Liver (tissue), 9 donors: ENCODE data around the gene RTCB. TPM values are rescaled to one million over a fixed set of nuclear protein-coding genes. Genes with fewer than 3 reads are reported as not detected.

Experiments used
- DNase-seq: peaks from one replicate; pipeline ENCODE4 v3.0.0-alpha.2; 2017; ENCODE audit warnings: low spot score
- H3K27ac ChIP-seq, 2 donors: one replicate each; pipeline ENCODE4 v1.7.0; 2013; ENCODE audit warnings: inconsistent platforms in 2 of 2, low read length in 2 of 2, control low read depth in 1 of 2, low read depth in 1 of 2, mild to moderate bottlenecking in 1 of 2
- H3K27me3 ChIP-seq, 4 donors: one replicate each; pipeline versions ENCODE4 v1.6.1 to v1.7.0; 2013; ENCODE audit warnings: low read length in 3 of 4, inconsistent platforms in 1 of 4, mild to moderate bottlenecking in 1 of 4, moderate library complexity in 1 of 4; ENCODE audit not compliant: control insufficient read depth in 4 of 4, insufficient read depth in 4 of 4
- H3K36me3 ChIP-seq, 4 donors: one replicate each; pipeline versions ENCODE4 v1.6.1 to v1.7.0; 2013; ENCODE audit warnings: low read length in 3 of 4, mild to moderate bottlenecking in 3 of 4, low read depth in 1 of 4, moderate library complexity in 1 of 4; ENCODE audit not compliant: control insufficient read depth in 4 of 4, insufficient read depth in 3 of 4
- H3K4me1 ChIP-seq, 4 donors: one replicate each; pipeline versions ENCODE4 v1.6.1 to v1.7.0; 2013; ENCODE audit warnings: low read length in 3 of 4, mild to moderate bottlenecking in 3 of 4, moderate library complexity in 1 of 4; ENCODE audit not compliant: control insufficient read depth in 4 of 4, insufficient read depth in 4 of 4
- H3K4me3 ChIP-seq, 3 donors: one replicate each; pipeline versions ENCODE4 v1.6.1 to v1.7.0; 2013; ENCODE audit warnings: low read length in 3 of 3, control low read depth in 1 of 3, low read depth in 1 of 3, mild to moderate bottlenecking in 1 of 3
- H3K9ac ChIP-seq, 2 donors: one replicate each; pipeline ENCODE4 v1.7.0; 2013; ENCODE audit warnings: low read length in 2 of 2, mild to moderate bottlenecking in 2 of 2, moderate library complexity in 2 of 2, control low read depth in 1 of 2, low read depth in 1 of 2
- H3K9me3 ChIP-seq, 4 donors: one replicate each; pipeline versions ENCODE4 v1.6.1 to v1.7.0; 2013; ENCODE audit warnings: low read length in 3 of 4; ENCODE audit not compliant: control insufficient read depth in 4 of 4
- EGR1 ChIP-seq, 2 donors: IDR thresholded peaks; 2 replicates each; pipeline ENCODE4 v1.6.1; 2016 to 2018; ENCODE audit warnings: antibody characterized with exemption in 2 of 2, low read depth in 2 of 2
- FOXA1 ChIP-seq: IDR thresholded peaks from 2 replicates; pipeline ENCODE4 v1.6.1; 2016; ENCODE audit warnings: antibody characterized with exemption
- FOXA2 ChIP-seq: IDR thresholded peaks from 2 replicates; pipeline ENCODE4 v1.6.1; 2016; ENCODE audit warnings: antibody characterized with exemption
- GABPA ChIP-seq, 2 donors: IDR thresholded peaks in 1 of 2; conservative IDR thresholded peaks in 1 of 2; 2 replicates each; pipeline ENCODE4 v1.6.1; 2016; ENCODE audit warnings: antibody characterized with exemption in 2 of 2, mild to moderate bottlenecking in 1 of 2, moderate library complexity in 1 of 2
- HNF4A ChIP-seq, 2 donors: conservative IDR thresholded peaks; 2 replicates each; pipeline ENCODE4 v1.6.1; 2016; ENCODE audit warnings: antibody characterized with exemption in 2 of 2, mild to moderate bottlenecking in 2 of 2
- HNF4G ChIP-seq: IDR thresholded peaks from 2 replicates; pipeline ENCODE4 v1.6.1; 2016; ENCODE audit warnings: antibody characterized with exemption
- JUND ChIP-seq, 2 donors: IDR thresholded peaks; 2 replicates each; pipeline ENCODE4 v1.6.1; 2016; ENCODE audit warnings: antibody characterized with exemption in 2 of 2
- NR2F2 ChIP-seq: IDR thresholded peaks from 2 replicates; pipeline ENCODE4 v1.6.1; 2016; ENCODE audit warnings: antibody characterized with exemption
- RAD21 ChIP-seq, 2 donors: IDR thresholded peaks; 2 replicates each; pipeline ENCODE4 v1.6.1; 2016; ENCODE audit warnings: antibody characterized with exemption in 2 of 2, mild to moderate bottlenecking in 2 of 2
- REST ChIP-seq: IDR thresholded peaks from 2 replicates; pipeline ENCODE4 v1.6.1; 2016; ENCODE audit warnings: antibody characterized with exemption, mild to moderate bottlenecking
- RXRA ChIP-seq, 2 donors: IDR thresholded peaks; 2 replicates each; pipeline ENCODE4 v1.6.1; 2017 to 2018; ENCODE audit warnings: antibody characterized with exemption in 2 of 2, mild to moderate bottlenecking in 1 of 2
- SP1 ChIP-seq: IDR thresholded peaks from 2 replicates; pipeline ENCODE4 v1.6.1; 2018; ENCODE audit warnings: antibody characterized with exemption, mild to moderate bottlenecking
- TAF1 ChIP-seq: conservative IDR thresholded peaks from 2 replicates; pipeline ENCODE4 v1.6.1; 2016; ENCODE audit warnings: antibody characterized with exemption, mild to moderate bottlenecking
- YY1 ChIP-seq: IDR thresholded peaks from 2 replicates; pipeline ENCODE4 v1.6.1; 2016; ENCODE audit warnings: antibody characterized with exemption, mild to moderate bottlenecking
- ZBTB33 ChIP-seq: IDR thresholded peaks from 2 replicates; pipeline ENCODE4 v1.6.1; 2016; ENCODE audit warnings: antibody characterized with exemption
- WGBS: extraction: QIAGEN DNeasy Blood & Tissue Kit; methylation state at CpG from one replicate; pipeline ENCODE4 v1.1.7; 2013; 5-methylcytosine and 5-hydroxymethylcytosine counted together
- polyA plus RNA-seq, 2 donors: library from polyadenylated mRNA; stranded (reverse) in 1 of 2; unstranded in 1 of 2; fragments of 200-250 nt in 1 of 2; fragments of >200 nt in 1 of 2; fragmentation: Nextera tagmentation in 1 of 2; extraction: Ambion mirVana in 1 of 2; gene quantifications; one replicate each; pipeline versions ENCODE4 v1.2.1 to v1.2.3, GENCODE V29; 2013 to 2015
- total RNA-seq, 2 donors: library from RNA; depleted of rRNA; stranded (reverse); fragments of >200 nt; gene quantifications; one replicate each; pipeline ENCODE4 v1.2.3, GENCODE V29; 2014
- TF ChIP-seq, protein P1 (sequence below): fragments of 150-350 bp; IDR thresholded peaks from 2 replicates; pipeline ENCODE4 v1.5.1; 2017; ENCODE audit warnings: improper control_type of control experiment, low read depth, low read length; ENCODE audit not compliant: missing input control
- TF ChIP-seq, protein P2 (sequence below): IDR thresholded peaks from 2 replicates; pipeline ENCODE4 v1.6.1; 2016; ENCODE audit warnings: antibody characterized with exemption
- TF ChIP-seq, protein P3 (sequence below): IDR thresholded peaks from 2 replicates; pipeline ENCODE4 v1.6.1; 2016; ENCODE audit warnings: antibody characterized with exemption
- donor health status: healthy.
- donor health status: healthy.
- donor health status: healthy.
- donor health status: healthy.
- donor health status: healthy.

The RTCB gene
- total RNA-seq (10 to 100 TPM; 41.6 to 76.7 TPM), polyA plus RNA-seq (10 to 100 TPM; 36.7 to 51.0 TPM)

DNA sequence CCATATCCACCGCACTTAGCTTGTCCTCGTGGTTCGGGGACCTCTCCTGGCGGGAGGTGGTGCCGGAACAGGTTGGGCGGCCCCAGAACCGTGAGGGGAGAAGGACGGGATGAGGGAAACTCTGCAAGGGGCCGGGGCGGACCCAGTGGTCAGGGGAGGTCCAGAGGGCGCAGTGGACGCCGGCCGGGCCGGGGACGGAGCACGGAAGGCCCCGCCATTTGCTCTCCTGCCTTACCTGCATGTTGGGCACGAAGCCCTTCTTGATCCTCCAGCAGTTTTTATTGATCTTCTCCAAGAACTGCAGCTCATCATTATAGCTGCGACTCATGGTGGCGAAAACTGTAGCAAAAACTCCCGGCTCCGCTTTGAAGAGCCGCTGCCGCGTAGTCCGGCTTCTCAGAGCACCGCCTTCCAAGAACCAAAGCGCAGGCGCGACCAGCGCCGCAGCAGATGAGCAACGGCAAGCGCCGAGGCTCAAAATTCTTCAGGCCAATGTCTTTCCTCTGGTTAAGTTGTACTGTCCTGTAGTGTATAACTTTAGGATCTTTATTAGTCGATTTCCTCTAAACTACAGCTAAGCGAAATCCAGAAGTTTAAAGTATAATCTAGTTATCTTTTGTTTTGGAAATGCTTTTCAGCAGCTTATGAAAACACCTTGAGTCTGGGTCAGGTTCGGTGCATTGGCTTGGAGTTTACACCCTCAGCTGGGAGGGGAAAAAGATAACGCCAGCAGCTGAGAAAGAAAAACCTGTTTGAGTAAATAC is at the start of gene RTCB:
Gene RTCB (minus strand): TSS at position 419 of the 764 bp plus-strand sequence. CDS start 91 bp downstream, at position 328.
- WGBS: 1% methylated on average over 40 of the region's 40 CpGs
- Histone ChIP-seq H3K4me1 (peaks cover 6 to 39% (median 20%) of the 10 kb centered on the region in 4 donors), H3K27ac (peak within 1 kb of the TSS; percentile 79 to 88), H3K27me3 (no peaks in the 10 kb centered on the region), H3K9me3 (no peaks in the 10 kb centered on the region), H3K9ac (peak within 1 kb of the TSS; percentile 90), H3K4me3 (peak within 1 kb of the TSS; percentile 81 to 90 (median 89)), H3K36me3 (peaks cover 0 to 14% (median 12%) of the 10 kb centered on the region in 4 donors)
- peak; percentile 95 for DNase-seq
- TF ChIP-seq NR2F2 (no peak), HNF4G (no peak), YY1 (peak; percentile 91), EGR1 (IDR thresholded peaks at IDR 0.05; ENCODE audit: low read depth in 2 of 2) (no peak), RAD21 (IDR thresholded peaks at IDR 0.05) (peak; percentile 9 to 38), FOXA2 (no peak), REST (peak; percentile 57), JUND (IDR thresholded peaks at IDR 0.05) (no peak), FOXA1 (no peak), GABPA (IDR thresholded peaks at IDR 0.05 in 1 of 2, conservative IDR thresholded peaks at IDR 0.05 in 1 of 2) (peak in 1 of 2 donors; percentile 35), SP1 (peak; percentile 38), HNF4A (conservative IDR thresholded peaks at IDR 0.05) (peak; percentile 24 to 42), ZBTB33 (peak; percentile 91), TAF1 (peak; percentile 44), RXRA (IDR thresholded peaks at IDR 0.05) (peak in 1 of 2 donors; percentile 47)
- TF ChIP-seq, protein P1, sequence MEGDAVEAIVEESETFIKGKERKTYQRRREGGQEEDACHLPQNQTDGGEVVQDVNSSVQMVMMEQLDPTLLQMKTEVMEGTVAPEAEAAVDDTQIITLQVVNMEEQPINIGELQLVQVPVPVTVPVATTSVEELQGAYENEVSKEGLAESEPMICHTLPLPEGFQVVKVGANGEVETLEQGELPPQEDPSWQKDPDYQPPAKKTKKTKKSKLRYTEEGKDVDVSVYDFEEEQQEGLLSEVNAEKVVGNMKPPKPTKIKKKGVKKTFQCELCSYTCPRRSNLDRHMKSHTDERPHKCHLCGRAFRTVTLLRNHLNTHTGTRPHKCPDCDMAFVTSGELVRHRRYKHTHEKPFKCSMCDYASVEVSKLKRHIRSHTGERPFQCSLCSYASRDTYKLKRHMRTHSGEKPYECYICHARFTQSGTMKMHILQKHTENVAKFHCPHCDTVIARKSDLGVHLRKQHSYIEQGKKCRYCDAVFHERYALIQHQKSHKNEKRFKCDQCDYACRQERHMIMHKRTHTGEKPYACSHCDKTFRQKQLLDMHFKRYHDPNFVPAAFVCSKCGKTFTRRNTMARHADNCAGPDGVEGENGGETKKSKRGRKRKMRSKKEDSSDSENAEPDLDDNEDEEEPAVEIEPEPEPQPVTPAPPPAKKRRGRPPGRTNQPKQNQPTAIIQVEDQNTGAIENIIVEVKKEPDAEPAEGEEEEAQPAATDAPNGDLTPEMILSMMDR: no peak
- TF ChIP-seq, protein P2, sequence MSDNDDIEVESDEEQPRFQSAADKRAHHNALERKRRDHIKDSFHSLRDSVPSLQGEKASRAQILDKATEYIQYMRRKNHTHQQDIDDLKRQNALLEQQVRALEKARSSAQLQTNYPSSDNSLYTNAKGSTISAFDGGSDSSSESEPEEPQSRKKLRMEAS: peak; percentile 62
- TF ChIP-seq, protein P3, sequence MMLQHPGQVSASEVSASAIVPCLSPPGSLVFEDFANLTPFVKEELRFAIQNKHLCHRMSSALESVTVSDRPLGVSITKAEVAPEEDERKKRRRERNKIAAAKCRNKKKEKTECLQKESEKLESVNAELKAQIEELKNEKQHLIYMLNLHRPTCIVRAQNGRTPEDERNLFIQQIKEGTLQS: no peak
